ENCODE results near the gene MYBPC2. TPM values are rescaled to one million over a fixed set of nuclear protein-coding genes. Genes with fewer than 3 reads are reported as not detected.

The MYBPC2 gene
- total RNA-seq, 6 donors from 2014 or later = 0.09 to 0.17 TPM; not detected in 4

- H3K27ac ChIP-seq = no peak overlapping the region
- H3K4me1 ChIP-seq = peaks cover 0 to 2% (median 0%) of the 10 kb centered on the region in 4 donors
- H3K4me3 ChIP-seq = no peak overlapping the region
- no peaks in the 10 kb centered on the region for H3K9me3 ChIP-seq
- H3K36me3 ChIP-seq = no peaks in the 10 kb centered on the region
- H3K27me3 ChIP-seq = peaks cover 0 to 11% (median 4%) of the 10 kb centered on the region in 4 donors
- DNase-seq (peak in 1 of 2 donors; percentile 65), ATAC-seq (ENCODE audit: low FRiP score in 2 of 2) (peak; percentile 67 to 87)
- 33 to 42% methylated on average over 26 to 27 of the region's 28 CpGs for WGBS, 2 donors
- TF ChIP-seq CTCF (IDR thresholded peaks at IDR 0.05) (peak; percentile 68 to 89 (median 83)), POLR2A (IDR thresholded peaks at IDR 0.05) (no peak)
These were observed 28.6 kb downstream of the MYBPC2 start for GRCh38 chr19:50461066-50461875.

- H3K27me3 ChIP-seq = peaks cover 0 to 11% (median 4%) of the 10 kb centered on the region in 4 donors
- DNase-seq (no peak), ATAC-seq (ENCODE audit: low FRiP score in 2 of 2) (no peak)
- no peak overlapping the region for H3K27ac ChIP-seq
- no peaks in the 10 kb centered on the region for H3K36me3 ChIP-seq
- no peak overlapping the region for H3K4me3 ChIP-seq
- 63 to 73% methylated on average over 7 of the region's 7 CpGs for WGBS, 2 donors
- no peaks in the 10 kb centered on the region for H3K9me3 ChIP-seq
- H3K4me1 ChIP-seq = peaks cover 0 to 8% (median 0%) of the 10 kb centered on the region in 4 donors
- no peak for TF ChIP-seq CTCF (IDR thresholded peaks at IDR 0.05)
- TF ChIP-seq POLR2AphosphoS5 (IDR thresholded peaks at IDR 0.05) = no peak
- no peak for TF ChIP-seq POLR2A (IDR thresholded peaks at IDR 0.05)
- TF ChIP-seq EP300 (IDR thresholded peaks at IDR 0.05) = no peak
These were observed 30.3 kb downstream of the MYBPC2 start for GRCh38 chr19:50462970-50463369.

- H3K4me1 ChIP-seq = peaks cover 0 to 8% (median 0%) of the 10 kb centered on the region in 4 donors
- no peaks in the 10 kb centered on the region for H3K27me3 ChIP-seq
- no peak for ATAC-seq (ENCODE audit: low FRiP score in 2 of 2)
These were observed 31.7 kb downstream of the MYBPC2 start for GRCh38 chr19:50464348-50464747.

GRCh38 chr19:50465000-50465399, 32.3 kb downstream of the MYBPC2 start:
- no peaks in the 10 kb centered on the region for H3K9me3 ChIP-seq
- no peaks in the 10 kb centered on the region for H3K36me3 ChIP-seq
- H3K4me1 ChIP-seq = peaks cover 0 to 8% (median 0%) of the 10 kb centered on the region in 4 donors
- H3K27ac ChIP-seq = no peak overlapping the region
- no peak for TF ChIP-seq POLR2AphosphoS5 (IDR thresholded peaks at IDR 0.05)
- TF ChIP-seq EP300 (IDR thresholded peaks at IDR 0.05) = no peak
- TF ChIP-seq CTCF (IDR thresholded peaks at IDR 0.05) = no peak
- TF ChIP-seq POLR2A (IDR thresholded peaks at IDR 0.05) = no peak
- no peak for DNase-seq
- no peaks in the 10 kb centered on the region for H3K27me3 ChIP-seq
- 90 to 94% methylated on average over 13 of the region's 13 CpGs for WGBS, 2 donors
- ATAC-seq (ENCODE audit: low FRiP score in 2 of 2) = no peak
- H3K4me3 ChIP-seq = no peak overlapping the region

More at GRCh38 chr19:50464348-50464747, 31.7 kb downstream of the MYBPC2 start:
- 54 to 84% methylated on average over 2 to 19 of the region's 19 CpGs for WGBS, 2 donors
- no peaks in the 10 kb centered on the region for H3K9me3 ChIP-seq
- no peak overlapping the region for H3K27ac ChIP-seq
- no peak overlapping the region for H3K4me3 ChIP-seq
- peak in 1 of 2 donors; percentile 70 for DNase-seq
- TF ChIP-seq EP300 (IDR thresholded peaks at IDR 0.05) (no peak), CTCF (IDR thresholded peaks at IDR 0.05) (no peak), POLR2A (IDR thresholded peaks at IDR 0.05) (no peak), POLR2AphosphoS5 (IDR thresholded peaks at IDR 0.05) (no peak)
- no peaks in the 10 kb centered on the region for H3K36me3 ChIP-seq

Data from upper lobe of left lung (tissue), 6 donors.